ENCODE measurements around the gene MYOZ3.

Gene MYOZ3

GRCh38 chr5:150674341-150674821 lies 13.3 kb downstream of the MYOZ3 start:
- Mint-ChIP-seq H3K27me3 (peaks cover 27% of the 10 kb centered on the region), H3K27ac (no peak overlapping the region), H3K4me1 (peaks cover 6% of the 10 kb centered on the region), H3K9me3 (no peaks in the 10 kb centered on the region), H3K4me3 (no peak overlapping the region), H3K36me3 (no peaks in the 10 kb centered on the region)
- ATAC-seq, result no peak

- peaks cover 2% of the 10 kb centered on the region for H3K36me3 Mint-ChIP-seq
- no peak for ATAC-seq
- peaks cover 6% of the 10 kb centered on the region for H3K4me1 Mint-ChIP-seq
- no peaks in the 10 kb centered on the region for H3K9me3 Mint-ChIP-seq
- H3K27me3 Mint-ChIP-seq, result peaks cover 21% of the 10 kb centered on the region
- H3K4me3 Mint-ChIP-seq, result no peak overlapping the region
- H3K27ac Mint-ChIP-seq, result no peak overlapping the region
Observed at GRCh38 chr5:150675069-150675468, 14.0 kb downstream of the MYOZ3 start.

GRCh38 chr5:150676578-150676977 lies 15.5 kb downstream of the MYOZ3 start:
- Mint-ChIP-seq H3K4me1 (peaks cover 6% of the 10 kb centered on the region), H3K27me3 (peaks cover 9% of the 10 kb centered on the region), H3K9me3 (no peaks in the 10 kb centered on the region), H3K27ac (no peak overlapping the region), H3K4me3 (no peak overlapping the region), H3K36me3 (peaks cover 10% of the 10 kb centered on the region)
- ATAC-seq, result no peak

GRCh38 chr5:150689120-150689519 lies 28.1 kb downstream of the MYOZ3 start:
- H3K27me3 Mint-ChIP-seq, result no peaks in the 10 kb centered on the region
- no peak overlapping the region for H3K4me3 Mint-ChIP-seq
- H3K9me3 Mint-ChIP-seq, result no peaks in the 10 kb centered on the region
- H3K36me3 Mint-ChIP-seq, result peaks cover 42% of the 10 kb centered on the region
- H3K4me1 Mint-ChIP-seq, result no peaks in the 10 kb centered on the region
- H3K27ac Mint-ChIP-seq, result no peak overlapping the region
- ATAC-seq, result no peak

DNA sequence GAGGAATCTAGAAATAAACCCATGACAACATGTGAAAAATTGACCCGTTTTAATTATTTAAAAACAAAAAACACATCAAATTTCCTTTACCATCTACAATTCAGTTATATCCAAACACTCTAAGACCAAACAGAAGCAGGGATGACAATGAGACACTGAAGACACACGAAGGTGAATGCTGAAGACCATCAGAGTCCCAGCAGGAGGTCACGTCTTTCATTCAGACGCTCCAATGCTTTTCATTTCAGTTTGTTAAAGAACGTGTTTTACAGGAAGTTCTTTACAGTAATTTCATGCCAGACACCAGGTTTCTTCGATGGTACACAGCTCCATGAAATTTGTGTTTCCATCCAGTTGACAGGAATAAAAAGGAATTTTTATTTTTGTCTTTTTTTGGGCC lies 29.7 kb downstream of the MYOZ3 start:
- ATAC-seq, result no peak
- Mint-ChIP-seq H3K27me3 (no peaks in the 10 kb centered on the region), H3K4me3 (no peak overlapping the region), H3K9me3 (no peaks in the 10 kb centered on the region), H3K27ac (no peak overlapping the region), H3K36me3 (peaks cover 49% of the 10 kb centered on the region), H3K4me1 (no peaks in the 10 kb centered on the region)

GRCh38 chr5:150692276-150692675 lies 31.2 kb downstream of the MYOZ3 start:
- H3K36me3 Mint-ChIP-seq, result peaks cover 57% of the 10 kb centered on the region
- no peak overlapping the region for H3K4me3 Mint-ChIP-seq
- no peak for ATAC-seq
- no peaks in the 10 kb centered on the region for H3K9me3 Mint-ChIP-seq
- no peaks in the 10 kb centered on the region for H3K4me1 Mint-ChIP-seq
- H3K27ac Mint-ChIP-seq, result no peak overlapping the region
- no peaks in the 10 kb centered on the region for H3K27me3 Mint-ChIP-seq

- ATAC-seq, result no peak
- no peaks in the 10 kb centered on the region for H3K9me3 Mint-ChIP-seq
- H3K27me3 Mint-ChIP-seq, result no peaks in the 10 kb centered on the region
- H3K27ac Mint-ChIP-seq, result no peak overlapping the region
- H3K36me3 Mint-ChIP-seq, result peaks cover 60% of the 10 kb centered on the region
- no peak overlapping the region for H3K4me3 Mint-ChIP-seq
- no peaks in the 10 kb centered on the region for H3K4me1 Mint-ChIP-seq
Observed at GRCh38 chr5:150694612-150695011, 33.6 kb downstream of the MYOZ3 start.

DNA sequence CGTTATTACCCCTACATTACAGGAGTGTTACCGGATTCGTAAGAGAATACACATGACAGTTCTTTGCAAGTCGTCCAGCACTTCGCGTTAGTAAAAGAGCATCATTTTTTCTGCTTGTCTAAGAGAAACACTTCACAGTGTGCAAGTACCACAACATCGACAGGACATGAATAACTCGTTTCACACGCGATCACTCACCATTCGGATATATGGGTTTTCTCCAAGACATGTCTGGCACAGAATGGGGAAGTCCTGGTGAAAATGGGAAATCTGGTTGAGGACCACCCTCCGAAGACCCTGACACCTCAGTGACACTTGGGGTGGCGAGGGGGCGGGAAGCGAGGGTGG lies 39.2 kb downstream of the MYOZ3 start:
- no peak for ATAC-seq
- Mint-ChIP-seq H3K4me3 (no peak overlapping the region), H3K27ac (no peak overlapping the region), H3K36me3 (peaks cover 19% of the 10 kb centered on the region), H3K9me3 (no peaks in the 10 kb centered on the region), H3K27me3 (no peaks in the 10 kb centered on the region), H3K4me1 (peaks cover 5% of the 10 kb centered on the region)

DNA sequence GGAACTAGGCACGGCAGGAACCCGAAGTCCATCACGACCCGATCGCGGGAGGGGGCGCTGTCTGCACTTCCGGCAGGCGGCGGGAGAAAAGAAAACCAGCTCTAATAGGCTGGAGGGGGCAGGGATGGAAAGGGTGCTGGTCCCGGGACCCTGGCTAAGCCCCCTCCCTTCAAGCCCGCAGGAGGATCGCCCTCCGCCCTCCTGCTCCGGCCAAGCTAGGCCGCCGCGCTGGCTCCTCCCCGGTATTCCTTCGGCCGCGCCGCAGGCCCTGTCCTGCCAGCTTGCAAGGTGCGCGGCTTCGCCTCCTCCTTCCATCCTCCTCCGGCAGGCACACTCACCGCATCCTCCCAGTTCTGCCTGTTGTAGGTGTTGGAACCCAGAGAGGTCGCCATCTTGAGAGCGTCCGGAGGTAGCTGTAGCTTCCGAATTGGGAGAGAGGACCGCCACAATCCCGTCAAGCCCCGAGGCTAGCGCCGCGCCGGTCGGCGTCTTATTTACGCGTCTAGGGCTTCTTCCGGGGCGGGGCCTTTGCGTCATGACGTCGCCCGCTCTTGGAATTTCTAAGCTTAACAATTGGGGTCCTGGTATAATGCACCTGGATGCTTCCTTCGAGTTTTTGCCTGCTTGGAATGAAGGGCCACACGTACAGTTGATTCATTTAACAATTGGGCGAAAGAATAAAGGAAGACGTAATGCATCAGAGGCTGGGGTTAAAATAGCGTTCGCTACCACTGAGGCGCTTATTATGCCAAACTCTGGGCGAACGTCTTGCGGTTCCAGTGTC lies 39.7 kb downstream of the MYOZ3 start, which contains the start of gene RBM22:
RBM22 (minus strand) TSS at position 469 of the 784 bp plus-strand sequence; CDS start at position 392, 77 bp downstream.
- peak; percentile 99 for ATAC-seq
- Mint-ChIP-seq H3K27me3 (no peaks in the 10 kb centered on the region), H3K4me1 (peaks cover 5% of the 10 kb centered on the region), H3K27ac (no peak within 1 kb of the TSS), H3K4me3 (no peak within 1 kb of the TSS), H3K9me3 (no peaks in the 10 kb centered on the region), H3K36me3 (peaks cover 25% of the 10 kb centered on the region)

DNA sequence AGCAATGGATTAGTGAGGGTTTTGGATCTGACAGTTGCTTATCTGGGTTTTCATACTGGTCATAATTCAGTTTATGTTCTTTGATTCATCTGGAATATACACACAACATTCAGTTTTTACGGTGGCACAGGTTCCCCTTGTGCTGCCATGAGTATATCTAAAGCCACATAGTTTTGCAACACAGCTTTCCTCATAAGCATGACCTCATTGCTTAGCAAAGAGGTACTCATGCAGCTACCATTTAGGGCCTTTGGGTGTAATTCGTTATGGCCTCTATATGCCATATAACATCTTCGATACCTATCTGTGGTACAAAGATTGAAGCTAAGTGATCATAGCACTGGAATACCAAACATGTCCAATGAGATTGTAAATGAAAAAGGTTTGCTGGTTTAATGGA lies 42.7 kb downstream of the MYOZ3 start:
- H3K27ac Mint-ChIP-seq, result no peak overlapping the region

DNA sequence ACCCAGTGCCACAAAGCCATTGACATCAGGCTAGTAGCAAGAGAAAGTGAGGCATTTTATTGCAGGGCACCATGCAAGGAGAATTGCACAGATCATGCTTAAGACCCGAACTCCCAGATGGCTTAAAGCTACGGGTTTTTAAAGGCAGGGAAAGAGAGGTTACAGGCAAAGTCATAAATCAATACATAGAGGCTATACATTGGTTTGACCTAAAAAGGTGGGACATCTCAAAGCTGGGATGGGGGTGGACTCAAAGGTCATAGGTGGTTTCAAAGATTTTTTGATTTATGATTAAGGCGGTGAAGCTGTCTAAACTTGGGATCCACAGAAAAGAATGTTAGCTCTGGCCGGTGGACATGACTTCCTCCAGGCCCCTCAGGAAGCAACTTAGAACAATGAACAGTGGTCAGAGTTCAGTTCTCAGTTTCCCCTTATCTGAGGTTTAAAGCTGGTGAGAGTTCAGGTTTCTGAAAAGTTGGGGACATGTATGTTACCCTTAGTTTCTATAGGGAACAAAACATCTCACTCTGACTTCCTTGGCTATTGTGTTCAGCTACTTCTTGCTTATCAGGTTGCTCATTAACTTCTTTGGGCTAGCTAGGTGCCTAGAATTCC lies 45.8 kb downstream of the MYOZ3 start:
- ATAC-seq, result no peak
- no peak overlapping the region for H3K4me3 Mint-ChIP-seq
- H3K36me3 Mint-ChIP-seq, result peaks cover 43% of the 10 kb centered on the region
- no peaks in the 10 kb centered on the region for H3K9me3 Mint-ChIP-seq
- H3K27me3 Mint-ChIP-seq, result no peaks in the 10 kb centered on the region
- peaks cover 2% of the 10 kb centered on the region for H3K4me1 Mint-ChIP-seq
- no peak overlapping the region for H3K27ac Mint-ChIP-seq

More for the DNA sequence above, 42.7 kb downstream of the MYOZ3 start:
- Mint-ChIP-seq H3K4me1 (peaks cover 5% of the 10 kb centered on the region), H3K36me3 (peaks cover 26% of the 10 kb centered on the region), H3K9me3 (no peaks in the 10 kb centered on the region), H3K4me3 (no peak overlapping the region), H3K27me3 (no peaks in the 10 kb centered on the region)
- ATAC-seq, result no peak

GRCh38 chr5:150710165-150710564 lies 49.1 kb downstream of the MYOZ3 start:
- no peaks in the 10 kb centered on the region for H3K4me1 Mint-ChIP-seq
- no peaks in the 10 kb centered on the region for H3K9me3 Mint-ChIP-seq
- H3K4me3 Mint-ChIP-seq, result no peak overlapping the region
- ATAC-seq, result no peak
- no peak overlapping the region for H3K27ac Mint-ChIP-seq
- no peaks in the 10 kb centered on the region for H3K27me3 Mint-ChIP-seq
- peaks cover 49% of the 10 kb centered on the region for H3K36me3 Mint-ChIP-seq

DNA sequence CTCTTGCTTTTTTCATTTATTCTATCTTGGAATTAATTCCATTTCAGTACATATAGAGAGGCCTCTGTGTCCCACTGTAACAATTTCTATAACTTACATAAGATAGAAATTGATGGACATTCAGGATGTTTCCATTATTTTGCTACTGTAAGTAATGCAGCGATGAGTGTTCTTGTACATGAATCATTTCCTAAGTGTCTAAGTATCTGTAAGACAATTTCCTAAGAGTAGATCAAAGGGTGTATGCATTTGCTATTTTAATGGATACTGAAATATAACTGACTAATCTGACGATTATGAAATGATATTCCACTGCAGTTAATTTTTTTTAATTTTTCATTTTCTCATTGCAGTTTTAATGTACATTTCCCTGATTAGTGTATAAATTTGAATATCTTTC lies 62.8 kb downstream of the MYOZ3 start:
- Mint-ChIP-seq H3K9me3 (no peaks in the 10 kb centered on the region), H3K4me1 (no peaks in the 10 kb centered on the region), H3K27me3 (no peaks in the 10 kb centered on the region), H3K36me3 (peaks cover 51% of the 10 kb centered on the region), H3K4me3 (no peak overlapping the region), H3K27ac (no peak overlapping the region)
- ATAC-seq, result no peak
